ENCODE results near the gene ANP32D. TPM values are rescaled to one million over a fixed set of nuclear protein-coding genes. Genes with fewer than 3 reads are reported as not detected.
A peak's percentile ranks its signal among the peaks of the same experiment; 100 is the strongest.
"Not testable (repeated sequence)": the region's sequence is repeated elsewhere in the genome, so short reads cannot be mapped to it uniquely, and the experiment has no call there.

Gene ANP32D
- total RNA-seq, result not detected
- polyA plus RNA-seq, result 0.07 TPM
- long read RNA-seq, donor 1, result 0 reads
- long read RNA-seq, donor 2, result 0 reads
- long read RNA-seq, donor 3, result 0 reads
- long read RNA-seq, donor 4, result 0 reads
- long read RNA-seq, donor 5, result 0 reads
- long read RNA-seq, donor 6, result 0 reads
- long read RNA-seq, donor 7, result 0 reads
- long read RNA-seq, donor 8, result 0 reads
- long read RNA-seq, donor 9, result 0 reads
- long read RNA-seq, donor 10, result 0 reads

DNA sequence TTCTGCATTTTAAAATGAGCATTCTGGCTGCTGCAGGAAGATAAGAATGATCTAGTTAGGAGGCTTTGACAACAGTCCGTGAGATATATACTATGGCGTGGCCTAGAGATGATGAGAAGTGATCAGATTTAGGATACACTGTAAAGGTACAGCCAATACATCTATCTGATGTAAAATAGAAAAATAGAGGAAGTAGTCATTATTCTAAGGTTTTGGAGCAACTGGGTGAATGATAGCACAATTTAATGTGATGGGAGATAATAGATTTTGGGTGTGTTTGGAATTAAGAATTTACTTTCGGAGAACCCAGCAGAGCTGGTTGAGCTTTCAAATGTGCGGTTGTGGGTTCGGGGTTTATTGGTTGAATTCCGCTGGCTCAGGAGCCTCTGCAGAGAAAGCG, at the start of gene ANP32D:
Gene ANP32D, plus strand, starts transcription at position 301 of the 400 bp plus-strand sequence. CDS start 106 bp downstream, outside the sequence.
- H3K4me3 ChIP-seq (ENCODE audit: low read length in 2 of 2), result no peak within 1 kb of the TSS
- WGBS, result 98% methylated on average over 7 of the region's 7 CpGs
- no peak for DNase-seq (ENCODE audit: low read depth in 6 of 9, low spot score in 9 of 9)
- no peaks in the 10 kb centered on the region for H3K4me1 ChIP-seq (ENCODE audit: control insufficient read depth in 2 of 2, insufficient read depth in 2 of 2, low read length in 2 of 2)
- no peaks in the 10 kb centered on the region for H3K36me3 ChIP-seq (ENCODE audit: control insufficient read depth in 2 of 2, insufficient read depth in 2 of 2, low read length in 1 of 2)
- H3K27me3 ChIP-seq (ENCODE audit: control insufficient read depth in 2 of 2, insufficient read depth in 1 of 2, low read length in 1 of 2), result no peaks in the 10 kb centered on the region
- H3K27ac ChIP-seq (ENCODE audit: low read depth in 1 of 2, low read length in 1 of 2), result no peak within 1 kb of the TSS
- peaks cover 1 to 3% of the 10 kb centered on the region in 2 donors for H3K9me3 ChIP-seq (ENCODE audit: control insufficient read depth in 2 of 2, insufficient read depth in 1 of 2, low read length in 1 of 2)

DNA sequence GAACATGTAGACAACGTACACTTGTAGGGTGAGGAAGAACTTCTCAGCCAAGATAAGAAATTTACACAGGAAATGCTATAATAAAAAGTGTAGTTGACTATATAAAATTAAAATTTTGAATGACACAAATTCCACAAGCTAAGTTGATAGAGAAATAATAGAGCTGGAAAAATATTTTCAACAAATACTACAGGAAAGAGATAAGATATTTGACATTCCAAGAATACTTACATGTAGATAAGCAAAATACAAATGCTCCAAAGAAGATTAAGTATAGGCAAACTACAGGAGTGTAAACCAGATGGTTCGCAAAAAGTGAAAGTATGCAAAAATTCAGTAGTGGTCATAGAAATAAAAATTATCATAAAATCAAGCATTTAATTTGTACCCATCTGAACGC, 49.2 kb upstream of the ANP32D start:
- no peak overlapping the region for H3K4me3 ChIP-seq (ENCODE audit: low read length in 2 of 2)
- no peak overlapping the region for H3K27ac ChIP-seq (ENCODE audit: low read depth in 1 of 2, low read length in 1 of 2)
- no peaks in the 10 kb centered on the region for H3K4me1 ChIP-seq (ENCODE audit: control insufficient read depth in 2 of 2, insufficient read depth in 2 of 2, low read length in 2 of 2)
- 70% methylated on average over 3 of the region's 3 CpGs for WGBS
- H3K27me3 ChIP-seq (ENCODE audit: control insufficient read depth in 2 of 2, insufficient read depth in 1 of 2, low read length in 1 of 2), result no peaks in the 10 kb centered on the region
- H3K9me3 ChIP-seq (ENCODE audit: control insufficient read depth in 2 of 2, insufficient read depth in 1 of 2, low read length in 1 of 2), result no peaks in the 10 kb centered on the region
- no peak for DNase-seq (ENCODE audit: low read depth in 6 of 9, low spot score in 9 of 9)
- no peaks in the 10 kb centered on the region for H3K36me3 ChIP-seq (ENCODE audit: control insufficient read depth in 2 of 2, insufficient read depth in 2 of 2, low read length in 1 of 2)

DNA sequence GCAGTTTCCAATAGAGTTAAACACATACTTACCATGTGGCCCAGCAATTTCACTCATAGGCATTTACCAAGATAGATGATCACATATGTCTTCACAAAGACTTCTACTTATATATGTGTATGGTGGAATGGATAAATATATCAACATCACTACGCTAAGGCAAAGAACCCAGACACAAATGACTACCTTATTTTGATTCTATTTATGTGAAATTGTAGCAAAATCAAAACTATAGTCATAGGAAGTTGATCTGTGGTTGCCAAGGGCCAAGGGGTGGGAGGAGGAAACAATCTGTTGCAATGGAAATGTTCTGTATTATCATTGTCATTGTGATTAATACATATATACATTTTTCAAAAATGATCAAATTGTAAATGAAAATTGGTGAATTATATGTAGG, 47.7 kb upstream of the ANP32D start:
- Histone ChIP-seq H3K36me3 (ENCODE audit: control insufficient read depth in 2 of 2, insufficient read depth in 2 of 2, low read length in 1 of 2) (no peaks in the 10 kb centered on the region), H3K4me1 (ENCODE audit: control insufficient read depth in 2 of 2, insufficient read depth in 2 of 2, low read length in 2 of 2) (no peaks in the 10 kb centered on the region), H3K27ac (ENCODE audit: low read depth in 1 of 2, low read length in 1 of 2) (no peak overlapping the region), H3K27me3 (ENCODE audit: control insufficient read depth in 2 of 2, insufficient read depth in 1 of 2, low read length in 1 of 2) (no peaks in the 10 kb centered on the region), H3K9me3 (ENCODE audit: control insufficient read depth in 2 of 2, insufficient read depth in 1 of 2, low read length in 1 of 2) (no peaks in the 10 kb centered on the region), H3K4me3 (ENCODE audit: low read length in 2 of 2) (no peak overlapping the region)
- DNase-seq (ENCODE audit: low read depth in 6 of 9, low spot score in 9 of 9), result no peak
- WGBS, result 88% methylated on average over 1 of the region's 1 CpG

DNA sequence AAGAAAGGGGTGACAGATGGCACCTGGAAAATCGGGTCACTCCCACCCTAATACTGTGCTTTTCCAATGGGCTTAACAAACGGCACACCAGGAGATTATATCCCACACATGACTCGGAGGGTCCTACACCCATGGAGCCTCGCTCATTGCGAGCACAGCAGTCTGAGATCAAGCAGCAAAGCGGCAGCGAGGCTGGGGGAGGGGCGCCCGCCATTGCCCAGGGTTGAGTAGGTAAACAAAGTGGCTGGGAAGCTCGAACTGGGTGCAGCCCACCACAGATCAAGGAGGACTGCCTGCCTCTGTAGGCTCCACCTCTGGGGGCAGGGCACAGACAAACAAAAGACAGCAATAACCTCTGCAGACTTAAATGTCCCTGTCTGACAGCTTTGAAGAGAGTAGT, 38.3 kb upstream of the ANP32D start:
- not testable (repeated sequence) for H3K4me3 ChIP-seq (ENCODE audit: low read length in 2 of 2); H3K4me1 ChIP-seq (ENCODE audit: control insufficient read depth in 2 of 2, insufficient read depth in 2 of 2, low read length in 2 of 2); H3K9me3 ChIP-seq (ENCODE audit: control insufficient read depth in 2 of 2, insufficient read depth in 1 of 2, low read length in 1 of 2); DNase-seq (ENCODE audit: low read depth in 6 of 9, low spot score in 9 of 9); H3K27me3 ChIP-seq (ENCODE audit: control insufficient read depth in 2 of 2, insufficient read depth in 1 of 2, low read length in 1 of 2); H3K36me3 ChIP-seq (ENCODE audit: control insufficient read depth in 2 of 2, insufficient read depth in 2 of 2, low read length in 1 of 2); H3K27ac ChIP-seq (ENCODE audit: low read depth in 1 of 2, low read length in 1 of 2)
- WGBS, result 90% methylated on average over 10 of the region's 10 CpGs

DNA sequence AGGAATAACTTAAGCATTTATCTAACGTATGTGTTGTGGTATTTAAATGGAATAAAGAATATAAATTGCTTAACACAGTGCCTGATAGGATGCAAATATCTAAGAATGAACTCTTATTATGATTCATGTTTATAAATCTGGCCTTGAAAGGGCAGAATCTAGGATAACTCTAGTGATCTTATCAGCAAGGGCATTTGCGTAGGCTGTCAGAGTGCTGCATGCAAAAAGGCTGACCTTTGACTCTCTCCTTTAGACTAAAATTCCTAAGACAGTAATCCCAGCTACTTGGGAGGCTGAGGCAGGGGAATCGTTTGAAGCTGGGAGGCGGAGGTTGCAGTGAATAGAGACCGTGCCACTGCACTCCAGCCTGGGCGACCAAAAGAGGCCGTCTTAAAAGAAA, 31.3 kb upstream of the ANP32D start:
- Histone ChIP-seq H3K4me1 (ENCODE audit: control insufficient read depth in 2 of 2, insufficient read depth in 2 of 2, low read length in 2 of 2) (no peaks in the 10 kb centered on the region), H3K27ac (ENCODE audit: low read depth in 1 of 2, low read length in 1 of 2) (no peak overlapping the region), H3K4me3 (ENCODE audit: low read length in 2 of 2) (no peak overlapping the region), H3K36me3 (ENCODE audit: control insufficient read depth in 2 of 2, insufficient read depth in 2 of 2, low read length in 1 of 2) (no peaks in the 10 kb centered on the region), H3K9me3 (ENCODE audit: control insufficient read depth in 2 of 2, insufficient read depth in 1 of 2, low read length in 1 of 2) (no peaks in the 10 kb centered on the region), H3K27me3 (ENCODE audit: control insufficient read depth in 2 of 2, insufficient read depth in 1 of 2, low read length in 1 of 2) (no peaks in the 10 kb centered on the region)
- DNase-seq (ENCODE audit: low read depth in 6 of 9, low spot score in 9 of 9), result no peak
- WGBS, result 87% methylated on average over 7 of the region's 7 CpGs

DNA sequence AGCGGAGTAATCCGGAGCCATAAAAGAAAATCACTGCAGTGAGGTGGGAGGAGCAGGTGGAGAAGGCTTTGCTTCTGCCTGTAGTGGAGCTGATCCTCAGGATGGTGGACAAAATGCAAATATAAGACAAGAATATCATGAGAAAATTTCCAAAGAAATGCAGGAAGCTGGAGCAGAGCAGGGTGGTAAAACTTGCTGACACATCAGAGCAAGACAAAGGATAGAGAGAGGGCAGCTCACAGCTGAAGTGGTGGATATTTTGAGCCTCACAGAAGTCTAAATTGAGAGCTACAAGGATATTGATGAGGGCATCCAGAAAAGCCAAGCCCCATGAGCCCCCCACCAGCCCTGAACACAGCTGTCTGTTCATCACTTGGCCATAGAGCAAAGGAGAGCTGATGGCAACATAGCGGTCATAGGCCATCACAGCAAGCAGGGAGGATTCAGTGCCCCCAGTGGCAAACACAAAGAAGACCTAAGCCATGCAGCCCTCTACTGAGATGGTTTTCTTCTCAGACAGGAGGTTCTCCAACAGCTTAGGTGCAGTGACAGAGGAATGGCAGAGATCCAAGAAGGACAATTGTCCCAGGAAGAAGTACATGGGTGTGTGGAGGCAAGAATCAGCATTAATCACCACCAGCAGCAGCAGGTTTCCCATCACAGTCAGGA, 30.0 kb upstream of the ANP32D start:
- no peak for DNase-seq (ENCODE audit: low read depth in 6 of 9, low spot score in 9 of 9)
- Histone ChIP-seq H3K36me3 (ENCODE audit: control insufficient read depth in 2 of 2, insufficient read depth in 2 of 2, low read length in 1 of 2) (no peaks in the 10 kb centered on the region), H3K27ac (ENCODE audit: low read depth in 1 of 2, low read length in 1 of 2) (no peak overlapping the region), H3K4me1 (ENCODE audit: control insufficient read depth in 2 of 2, insufficient read depth in 2 of 2, low read length in 2 of 2) (no peaks in the 10 kb centered on the region), H3K27me3 (ENCODE audit: control insufficient read depth in 2 of 2, insufficient read depth in 1 of 2, low read length in 1 of 2) (no peaks in the 10 kb centered on the region), H3K9me3 (ENCODE audit: control insufficient read depth in 2 of 2, insufficient read depth in 1 of 2, low read length in 1 of 2) (no peaks in the 10 kb centered on the region), H3K4me3 (ENCODE audit: low read length in 2 of 2) (no peak overlapping the region)
- 98% methylated on average over 3 of the region's 3 CpGs for WGBS

DNA sequence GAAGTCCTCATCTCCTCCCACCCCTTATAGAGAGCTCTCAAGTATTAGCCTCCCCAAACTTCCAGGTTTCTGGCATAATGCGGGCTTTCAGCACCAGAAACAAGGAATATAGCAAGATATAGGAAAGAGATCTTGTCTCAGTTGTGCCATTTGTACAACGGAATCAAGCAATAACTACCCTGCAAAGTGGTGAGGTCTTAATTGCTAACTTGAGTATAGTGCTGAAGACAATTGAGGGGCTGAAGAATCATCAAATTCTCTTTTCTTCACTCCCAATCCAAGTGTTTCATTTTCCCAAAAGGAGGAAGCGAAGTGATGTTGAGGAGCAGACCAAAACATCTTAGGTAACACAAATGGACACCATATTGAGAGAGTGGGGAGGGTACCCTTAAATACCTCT, 26.8 kb upstream of the ANP32D start:
- Histone ChIP-seq H3K36me3 (ENCODE audit: control insufficient read depth in 2 of 2, insufficient read depth in 2 of 2, low read length in 1 of 2) (no peaks in the 10 kb centered on the region), H3K4me3 (ENCODE audit: low read length in 2 of 2) (no peak overlapping the region), H3K27me3 (ENCODE audit: control insufficient read depth in 2 of 2, insufficient read depth in 1 of 2, low read length in 1 of 2) (no peaks in the 10 kb centered on the region), H3K4me1 (ENCODE audit: control insufficient read depth in 2 of 2, insufficient read depth in 2 of 2, low read length in 2 of 2) (no peaks in the 10 kb centered on the region), H3K9me3 (ENCODE audit: control insufficient read depth in 2 of 2, insufficient read depth in 1 of 2, low read length in 1 of 2) (no peaks in the 10 kb centered on the region), H3K27ac (ENCODE audit: low read depth in 1 of 2, low read length in 1 of 2) (no peak overlapping the region)
- DNase-seq (ENCODE audit: low read depth in 6 of 9, low spot score in 9 of 9), result no peak
- 97% methylated on average over 3 of the region's 3 CpGs for WGBS

DNA sequence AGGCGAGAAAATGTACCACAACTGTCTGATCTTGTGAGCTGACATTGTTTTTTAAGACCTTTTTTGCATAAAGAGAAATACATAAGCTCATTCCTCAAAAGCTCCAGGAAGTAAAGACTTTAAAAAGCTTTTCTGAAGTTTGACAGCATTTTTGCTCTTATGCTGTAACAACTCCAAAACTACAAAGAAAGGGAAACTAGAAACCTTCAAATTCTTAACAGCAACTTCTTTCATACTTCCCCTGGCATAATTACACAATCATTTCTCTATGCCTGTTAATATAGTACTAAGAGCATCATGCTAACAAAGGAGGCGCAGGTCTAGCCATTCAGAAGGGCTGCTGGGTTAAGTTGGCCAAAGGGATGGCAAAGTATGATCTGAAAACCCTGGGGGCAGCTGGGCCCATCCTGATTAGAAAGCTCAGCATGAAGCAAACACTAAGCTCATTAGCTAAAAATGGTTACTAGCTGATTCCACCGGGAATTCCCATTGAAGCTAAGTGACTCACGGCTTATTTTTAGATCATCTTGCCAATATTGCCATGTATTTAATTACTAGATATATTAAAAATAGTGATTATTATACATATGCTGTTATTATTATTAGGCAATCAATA, 26.1 kb upstream of the ANP32D start:
- 66% methylated on average over 4 of the region's 4 CpGs for WGBS
- H3K9me3 ChIP-seq (ENCODE audit: control insufficient read depth in 2 of 2, insufficient read depth in 1 of 2, low read length in 1 of 2), result no peaks in the 10 kb centered on the region
- no peaks in the 10 kb centered on the region for H3K36me3 ChIP-seq (ENCODE audit: control insufficient read depth in 2 of 2, insufficient read depth in 2 of 2, low read length in 1 of 2)
- no peaks in the 10 kb centered on the region for H3K4me1 ChIP-seq (ENCODE audit: control insufficient read depth in 2 of 2, insufficient read depth in 2 of 2, low read length in 2 of 2)
- DNase-seq (ENCODE audit: low read depth in 6 of 9, low spot score in 9 of 9), result peak in 1 of 9 donors; percentile 2
- H3K27ac ChIP-seq (ENCODE audit: low read depth in 1 of 2, low read length in 1 of 2), result no peak overlapping the region
- no peaks in the 10 kb centered on the region for H3K27me3 ChIP-seq (ENCODE audit: control insufficient read depth in 2 of 2, insufficient read depth in 1 of 2, low read length in 1 of 2)
- no peak overlapping the region for H3K4me3 ChIP-seq (ENCODE audit: low read length in 2 of 2)

DNA sequence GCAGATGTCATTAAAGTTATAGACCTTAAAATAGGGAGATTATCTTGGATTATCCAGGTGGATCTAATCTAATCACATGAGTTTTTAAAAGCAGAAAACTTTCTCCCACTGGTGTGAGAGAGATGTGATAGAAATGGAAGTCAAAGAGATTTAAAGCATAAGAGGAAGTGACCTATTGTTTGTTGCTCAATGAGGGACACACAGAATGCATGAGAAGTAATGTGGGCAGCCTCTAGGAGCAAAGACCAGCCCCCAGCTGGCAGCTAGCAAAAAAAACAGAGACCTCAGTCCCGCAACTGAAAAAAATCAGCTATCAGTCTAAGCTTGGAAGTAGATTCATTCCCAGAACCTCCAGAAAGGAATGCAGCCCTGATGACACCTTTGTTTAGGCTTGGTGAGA, 24.6 kb upstream of the ANP32D start:
- no peaks in the 10 kb centered on the region for H3K9me3 ChIP-seq (ENCODE audit: control insufficient read depth in 2 of 2, insufficient read depth in 1 of 2, low read length in 1 of 2)
- 97% methylated on average over 1 of the region's 1 CpG for WGBS
- H3K4me3 ChIP-seq (ENCODE audit: low read length in 2 of 2), result no peak overlapping the region
- no peak for DNase-seq (ENCODE audit: low read depth in 6 of 9, low spot score in 9 of 9)
- no peak overlapping the region for H3K27ac ChIP-seq (ENCODE audit: low read depth in 1 of 2, low read length in 1 of 2)
- H3K36me3 ChIP-seq (ENCODE audit: control insufficient read depth in 2 of 2, insufficient read depth in 2 of 2, low read length in 1 of 2), result no peaks in the 10 kb centered on the region
- H3K4me1 ChIP-seq (ENCODE audit: control insufficient read depth in 2 of 2, insufficient read depth in 2 of 2, low read length in 2 of 2), result no peaks in the 10 kb centered on the region
- no peaks in the 10 kb centered on the region for H3K27me3 ChIP-seq (ENCODE audit: control insufficient read depth in 2 of 2, insufficient read depth in 1 of 2, low read length in 1 of 2)

All from thymus (tissue), 14 donors.